Naive thymus-derived CD8-positive, alpha-beta T cell (primary cell): ENCODE results near the gene GSTM1. TPM values are rescaled to one million over a fixed set of nuclear protein-coding genes. Genes with fewer than 3 reads are reported as not detected.

Experiments used
- polyA plus RNA-seq, 3 donors: library from polyadenylated mRNA; unstranded; fragments of 300-500 nt; fragmentation: Illumina TruSeq; gene quantifications; one replicate each; pipeline ENCODE4 v1.2.3, GENCODE V29; 2021
- total RNA-seq, 8 experiments: library from RNA in 2 of 8; stranded (reverse) in 2 of 8; gene quantifications; one replicate each; pipeline ENCODE4 v1.2.3 and lab custom pipeline; 2021 to 2026

GSTM1 gene
- total and polyA plus RNA-seq, 5 experiments from 2014 or later: 0.38 to 62.0 (median 54.7) TPM; not detected in 2

Other genes starting within 250 kb of the GSTM1 start
- gene SYPL2, start 221.3 kb upstream of the GSTM1 start, total RNA-seq: not detected
- under 1 TPM in 1 of 3 donors, not detected in 2; 0.22 TPM for gene SYPL2, start 221.3 kb upstream of the GSTM1 start, polyA plus RNA-seq
- gene ATXN7L2, start 203.9 kb upstream of the GSTM1 start, total RNA-seq: 10 to 100 TPM; 12.7 to 14.1 TPM
- 10 to 100 TPM in 1 of 3 donors, 1 to 10 TPM in 2; 4.3 to 10.7 (median 8.6) TPM for gene ATXN7L2, start 203.9 kb upstream of the GSTM1 start, polyA plus RNA-seq
- gene CYB561D1, start 193.7 kb upstream of the GSTM1 start, total RNA-seq: 10 to 100 TPM; 29.5 to 33.6 TPM
- gene CYB561D1, start 193.7 kb upstream of the GSTM1 start, polyA plus RNA-seq: 10 to 100 TPM; 12.4 to 20.2 (median 13.9) TPM
- gene AMIGO1, start 178.1 kb upstream of the GSTM1 start, total RNA-seq: 10 to 100 TPM; 32.8 to 33.3 TPM
- gene AMIGO1, start 178.1 kb upstream of the GSTM1 start, polyA plus RNA-seq: 10 to 100 TPM; 17.8 to 42.2 (median 25.4) TPM
- gene GPR61, start 147.9 kb upstream of the GSTM1 start, total RNA-seq: 1 to 10 TPM; 1.0 to 1.2 TPM
- 1 to 10 TPM in 1 of 3 donors, under 1 TPM in 1, not detected in 1; 0.71 to 1.1 TPM for gene GPR61, start 147.9 kb upstream of the GSTM1 start, polyA plus RNA-seq
- gene GNAI3, start 139.2 kb upstream of the GSTM1 start, total RNA-seq: 1 to 10 TPM; 6.8 to 7.3 TPM
- gene GNAI3, start 139.2 kb upstream of the GSTM1 start, polyA plus RNA-seq: 1 to 10 TPM; 7.1 to 7.7 (median 7.7) TPM
- not detected for gene GNAT2, start 68.2 kb upstream of the GSTM1 start, total RNA-seq
- gene GNAT2, start 68.2 kb upstream of the GSTM1 start, polyA plus RNA-seq: not detected
- gene AMPD2, start 68.0 kb upstream of the GSTM1 start, total RNA-seq: 10 to 100 TPM; 71.1 to 76.0 TPM
- gene AMPD2, start 68.0 kb upstream of the GSTM1 start, polyA plus RNA-seq: 10 to 100 TPM; 21.9 to 33.9 (median 24.4) TPM
- gene GSTM4, start 31.7 kb upstream of the GSTM1 start, total RNA-seq: 1 to 10 TPM; 2.5 to 3.8 TPM
- 10 to 100 TPM in 2 of 3 donors, 1 to 10 TPM in 1; 8.6 to 17.4 (median 17.3) TPM for gene GSTM4, start 31.7 kb upstream of the GSTM1 start, polyA plus RNA-seq
- gene GSTM2, start 19.8 kb upstream of the GSTM1 start, total RNA-seq: 10 to 100 TPM; 70.7 to 75.9 TPM
- gene GSTM2, start 19.8 kb upstream of the GSTM1 start, polyA plus RNA-seq: 10 to 100 TPM; 20.8 to 51.7 (median 40.7) TPM
- not detected for gene GSTM5, start 24.4 kb downstream of the GSTM1 start, total RNA-seq
- 1 to 10 TPM in 1 of 3 donors, not detected in 2; 1.1 TPM for gene GSTM5, start 24.4 kb downstream of the GSTM1 start, polyA plus RNA-seq
- 10 to 100 TPM; 10.7 to 13.2 TPM for gene GSTM3, start 53.2 kb downstream of the GSTM1 start, total RNA-seq
- gene GSTM3, start 53.2 kb downstream of the GSTM1 start, polyA plus RNA-seq: 10 to 100 TPM; 60.0 to 96.3 (median 62.1) TPM
- not detected for gene EPS8L3, start 76.1 kb downstream of the GSTM1 start, total RNA-seq
- gene EPS8L3, start 76.1 kb downstream of the GSTM1 start, polyA plus RNA-seq: not detected
- under 1 TPM; 0.27 to 0.44 TPM for gene CSF1, start 223.0 kb downstream of the GSTM1 start, total RNA-seq
- 1 to 10 TPM in 2 of 3 donors, under 1 TPM in 1; 0.68 to 1.6 (median 1.1) TPM for gene CSF1, start 223.0 kb downstream of the GSTM1 start, polyA plus RNA-seq